ENCODE measurements around the gene DGKD. TPM values are rescaled to one million over a fixed set of nuclear protein-coding genes. Genes with fewer than 3 reads are reported as not detected.

DGKD gene
- total RNA-seq, 1 experiment from 2014 or later, result 28.2 TPM

- no peaks in the 10 kb centered on the region for H3K27me3 ChIP-seq
- no peaks in the 10 kb centered on the region for H3K9me3 ChIP-seq (replicated peaks)
- H3K36me3 ChIP-seq, result peaks cover 11% of the 10 kb centered on the region; the same call in 1 of the 2 replicates
- H3K4me1 ChIP-seq, result no peaks in the 10 kb centered on the region
- DNase-seq, result no peak
- H3K27ac ChIP-seq, result no peak overlapping the region
- no peak overlapping the region for H3K4me3 ChIP-seq
Measured at GRCh38 chr2:233436691-233437438, 82.6 kb downstream of the DGKD start.

DNA sequence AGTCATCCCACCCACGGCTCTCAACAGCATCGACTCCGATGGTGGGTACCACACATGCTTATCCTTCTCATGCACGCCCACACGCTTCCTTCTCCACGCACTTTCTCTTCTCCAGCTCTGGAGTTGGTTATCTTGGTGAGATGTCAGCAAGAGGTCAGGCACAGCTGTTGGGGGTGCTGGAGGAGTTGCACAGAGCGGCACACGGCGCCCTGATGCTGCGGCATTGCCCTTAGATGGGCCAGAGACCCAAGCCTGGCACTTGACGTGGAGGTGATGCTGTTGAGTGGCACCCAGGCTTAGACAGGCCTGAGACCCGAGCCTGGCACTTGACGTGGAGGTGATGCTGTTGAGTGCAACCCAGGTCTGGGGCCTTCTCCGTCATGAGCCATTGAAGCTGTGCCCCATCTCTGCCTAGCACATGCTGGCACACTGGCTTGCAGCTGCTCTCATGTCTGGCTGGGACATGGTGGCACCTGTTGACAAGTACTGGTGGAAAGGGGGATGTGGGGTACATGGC, 83.2 kb downstream of the DGKD start:
- H3K27me3 ChIP-seq, result no peaks in the 10 kb centered on the region
- H3K36me3 ChIP-seq, result peaks cover 11% of the 10 kb centered on the region
- H3K4me1 ChIP-seq, result no peaks in the 10 kb centered on the region
- no peak for DNase-seq
- H3K9me3 ChIP-seq (replicated peaks), result no peaks in the 10 kb centered on the region
- no peak overlapping the region for H3K4me3 ChIP-seq
- H3K27ac ChIP-seq, result no peak overlapping the region

DNA sequence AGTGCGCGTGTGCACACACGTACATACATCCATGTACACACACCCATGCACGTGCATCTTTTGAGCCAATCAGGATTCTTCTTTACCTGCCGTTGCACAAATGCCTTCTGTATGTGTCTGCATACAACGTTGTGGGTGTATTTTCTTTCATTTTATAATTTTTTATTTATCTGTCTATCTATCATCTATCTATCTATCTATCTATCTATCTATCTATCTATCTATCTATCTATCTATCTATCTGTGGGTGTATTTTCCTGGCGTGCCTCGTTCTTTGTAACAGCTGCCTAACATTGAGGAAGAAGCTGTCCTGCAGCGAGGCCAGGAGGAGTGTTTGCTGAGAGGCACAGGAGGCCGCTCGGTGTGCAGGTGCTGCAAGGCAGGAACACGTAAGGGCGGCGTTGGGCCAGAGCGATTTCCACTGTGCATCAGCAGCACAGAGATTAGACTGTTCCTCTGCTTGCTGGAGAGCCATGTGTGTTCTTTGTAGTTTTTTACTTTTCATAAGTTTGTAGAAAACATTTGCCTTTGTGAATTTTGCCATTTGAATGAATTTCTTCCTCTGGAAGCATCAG, 84.4 kb downstream of the DGKD start:
- Histone ChIP-seq H3K9me3 (replicated peaks) (no peaks in the 10 kb centered on the region), H3K4me3 (no peak overlapping the region), H3K36me3 (peaks cover 19% of the 10 kb centered on the region), H3K27ac (no peak overlapping the region), H3K4me1 (no peaks in the 10 kb centered on the region), H3K27me3 (no peaks in the 10 kb centered on the region)
- DNase-seq, result no peak

DNA sequence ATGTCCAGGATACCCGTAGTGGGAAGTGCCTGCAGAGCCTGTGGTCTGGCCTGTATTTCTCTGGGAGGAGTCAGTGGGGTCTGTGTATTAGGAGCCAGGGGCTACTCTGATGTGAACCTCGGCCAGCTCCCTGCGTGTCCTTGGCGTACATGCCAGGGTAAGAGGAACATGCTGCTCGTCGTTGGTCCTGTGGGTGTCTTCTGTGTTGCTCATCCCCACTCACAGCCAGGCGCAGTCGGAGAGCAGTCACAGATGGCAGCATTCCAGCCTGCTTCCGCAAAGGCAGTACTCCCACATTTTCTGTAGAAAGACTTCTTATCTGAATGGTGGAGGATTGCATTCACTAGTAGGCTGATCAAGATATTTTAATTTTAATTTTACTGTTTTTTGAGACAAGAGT, 84.9 kb downstream of the DGKD start:
- no peak for DNase-seq
- Histone ChIP-seq H3K4me3 (no peak overlapping the region), H3K36me3 (peaks cover 22% of the 10 kb centered on the region)

DNA sequence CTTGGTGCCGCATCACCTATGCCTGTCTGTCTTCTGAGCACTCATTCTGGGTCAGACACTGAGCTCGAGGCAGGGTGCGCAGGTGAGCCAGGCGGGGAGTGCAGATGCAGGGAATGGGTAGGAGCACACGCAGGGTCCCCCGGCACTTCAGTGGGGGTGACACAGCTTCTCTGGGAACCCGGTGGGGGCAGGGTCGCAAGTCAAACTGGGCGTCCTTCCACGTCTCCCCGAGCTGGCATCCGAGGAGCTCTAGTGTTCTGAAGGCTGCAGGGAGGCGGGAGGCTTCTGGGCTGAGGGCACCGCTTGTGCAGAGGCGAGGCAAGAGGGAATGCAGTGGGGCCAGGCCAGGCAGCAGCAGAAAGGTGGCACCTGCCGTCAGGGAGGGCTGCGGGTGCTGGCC, 86.0 kb downstream of the DGKD start:
- Histone ChIP-seq H3K4me1 (no peaks in the 10 kb centered on the region), H3K27me3 (no peaks in the 10 kb centered on the region), H3K4me3 (no peak overlapping the region), H3K27ac (no peak overlapping the region), H3K9me3 (replicated peaks) (no peaks in the 10 kb centered on the region), H3K36me3 (peaks cover 23% of the 10 kb centered on the region)
- no peak for DNase-seq

More for the DNA sequence above, 84.9 kb downstream of the DGKD start:
- H3K27ac ChIP-seq, result no peak overlapping the region
- H3K9me3 ChIP-seq (replicated peaks), result no peaks in the 10 kb centered on the region
- no peaks in the 10 kb centered on the region for H3K27me3 ChIP-seq
- no peaks in the 10 kb centered on the region for H3K4me1 ChIP-seq

GRCh38 chr2:233440714-233441113, 86.4 kb downstream of the DGKD start:
- DNase-seq, result no peak
- Histone ChIP-seq H3K9me3 (replicated peaks) (no peaks in the 10 kb centered on the region), H3K4me1 (no peaks in the 10 kb centered on the region), H3K4me3 (no peak overlapping the region), H3K27ac (no peak overlapping the region), H3K27me3 (no peaks in the 10 kb centered on the region), H3K36me3 (peaks cover 20% of the 10 kb centered on the region)

GRCh38 chr2:233441161-233442027, 87.1 kb downstream of the DGKD start:
- no peak for DNase-seq
- Histone ChIP-seq H3K4me1 (no peaks in the 10 kb centered on the region), H3K9me3 (replicated peaks) (no peaks in the 10 kb centered on the region), H3K4me3 (no peak overlapping the region), H3K27me3 (no peaks in the 10 kb centered on the region), H3K36me3 (peaks cover 20% of the 10 kb centered on the region), H3K27ac (no peak overlapping the region)

- Histone ChIP-seq H3K4me1 (no peaks in the 10 kb centered on the region), H3K36me3 (peaks cover 19% of the 10 kb centered on the region), H3K9me3 (replicated peaks) (no peaks in the 10 kb centered on the region), H3K27me3 (no peaks in the 10 kb centered on the region), H3K4me3 (no peak overlapping the region), H3K27ac (no peak overlapping the region)
- DNase-seq, result no peak
Measured at GRCh38 chr2:233442028-233442310, 87.7 kb downstream of the DGKD start.

GRCh38 chr2:233443511-233444183, 89.4 kb downstream of the DGKD start:
- no peak overlapping the region for H3K27ac ChIP-seq
- no peaks in the 10 kb centered on the region for H3K4me1 ChIP-seq
- no peaks in the 10 kb centered on the region for H3K27me3 ChIP-seq
- H3K9me3 ChIP-seq (replicated peaks), result no peaks in the 10 kb centered on the region
- no peak overlapping the region for H3K4me3 ChIP-seq
- H3K36me3 ChIP-seq, result peaks cover 13% of the 10 kb centered on the region
- DNase-seq, result peak; percentile 66 to 77

DNA sequence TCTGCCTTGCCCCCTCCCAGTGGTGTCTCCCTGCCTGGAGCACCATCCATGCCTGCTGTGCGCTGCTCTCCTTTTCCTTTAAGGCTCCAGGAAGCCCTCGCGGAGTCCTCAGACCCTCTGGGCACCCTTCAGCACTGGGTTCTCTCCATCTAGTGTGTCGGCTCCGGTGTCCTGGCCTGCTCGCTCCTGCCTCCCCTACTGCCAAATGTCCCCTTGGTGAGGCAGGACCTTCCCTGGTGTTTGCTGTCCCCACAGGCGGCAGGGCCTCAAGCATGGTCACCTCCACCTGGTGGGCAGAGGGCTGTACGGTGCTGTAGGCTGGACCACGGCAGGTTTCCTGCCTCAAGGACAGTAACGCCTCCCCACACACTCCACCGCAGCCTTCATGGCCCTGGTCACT, 90.2 kb downstream of the DGKD start:
- Histone ChIP-seq H3K27ac (no peak overlapping the region), H3K4me1 (no peaks in the 10 kb centered on the region), H3K36me3 (peaks cover 14% of the 10 kb centered on the region), H3K27me3 (no peaks in the 10 kb centered on the region), H3K4me3 (no peak overlapping the region), H3K9me3 (replicated peaks) (no peaks in the 10 kb centered on the region)
- DNase-seq, result no peak

GRCh38 chr2:233445152-233445830, 91.0 kb downstream of the DGKD start:
- H3K36me3 ChIP-seq, result peaks cover 14% of the 10 kb centered on the region
- no peak overlapping the region for H3K27ac ChIP-seq
- H3K9me3 ChIP-seq (replicated peaks), result no peaks in the 10 kb centered on the region
- H3K4me3 ChIP-seq, result no peak overlapping the region
- peaks cover 6% of the 10 kb centered on the region for H3K4me1 ChIP-seq
- no peaks in the 10 kb centered on the region for H3K27me3 ChIP-seq
- DNase-seq, result no peak

GRCh38 chr2:233446121-233446520, 91.8 kb downstream of the DGKD start:
- Histone ChIP-seq H3K9me3 (replicated peaks) (no peaks in the 10 kb centered on the region), H3K4me3 (no peak overlapping the region), H3K27ac (no peak overlapping the region), H3K36me3 (peaks cover 14% of the 10 kb centered on the region), H3K4me1 (peaks cover 7% of the 10 kb centered on the region), H3K27me3 (no peaks in the 10 kb centered on the region)
- no peak for DNase-seq

- H3K4me1 ChIP-seq, result peaks cover 7% of the 10 kb centered on the region
- DNase-seq, result no peak
- peaks cover 18% of the 10 kb centered on the region for H3K36me3 ChIP-seq
Measured at GRCh38 chr2:233446606-233447305, 92.5 kb downstream of the DGKD start.

More at GRCh38 chr2:233446606-233447305, 92.5 kb downstream of the DGKD start:
- Histone ChIP-seq H3K27me3 (no peaks in the 10 kb centered on the region), H3K9me3 (replicated peaks) (no peaks in the 10 kb centered on the region), H3K27ac (no peak overlapping the region), H3K4me3 (no peak overlapping the region)
